ENCODE measurements around the gene CT47A1.
A peak's percentile ranks its signal among the peaks of the same experiment; 100 is the strongest.
"Not testable (repeated sequence)": the region's sequence is repeated elsewhere in the genome, so short reads cannot be mapped to it uniquely, and the experiment has no call there.

Gene CT47A1

GRCh38 chrX:120985660-120986059, at the start of gene CT47A1:
TSS of gene CT47A1 (minus strand) at chrX:120985760. CDS start at chrX:120985529, 231 bp downstream.
- not testable (repeated sequence) for DNase-seq (ENCODE audit: low spot score)

GRCh38 chrX:121032531-121032930, 47.0 kb upstream of the CT47A1 start:
- DNase-seq (ENCODE audit: low spot score) = no peak

- no peak for DNase-seq (ENCODE audit: low spot score)
Measured at GRCh38 chrX:121030083-121030482, 44.5 kb upstream of the CT47A1 start.

GRCh38 chrX:121028419-121028818, 42.9 kb upstream of the CT47A1 start:
- no peak for DNase-seq (ENCODE audit: low spot score)

- no peak for DNase-seq (ENCODE audit: low spot score)
Measured at GRCh38 chrX:121014826-121015225, 29.3 kb upstream of the CT47A1 start.

- no peak for DNase-seq (ENCODE audit: low spot score)
Measured at GRCh38 chrX:121013897-121014455, 28.4 kb upstream of the CT47A1 start.

GRCh38 chrX:121011254-121011653, 25.7 kb upstream of the CT47A1 start:
- DNase-seq (ENCODE audit: low spot score) = no peak

GRCh38 chrX:121010218-121010617, 24.7 kb upstream of the CT47A1 start:
- DNase-seq (ENCODE audit: low spot score) = peak; percentile 44

GRCh38 chrX:121009764-121010163, 24.2 kb upstream of the CT47A1 start:
- no peak for DNase-seq (ENCODE audit: low spot score)

GRCh38 chrX:121008920-121009319, 23.4 kb upstream of the CT47A1 start:
- no peak for DNase-seq (ENCODE audit: low spot score)

- DNase-seq (ENCODE audit: low spot score) = no peak
Measured at GRCh38 chrX:121000589-121000988, 15.0 kb upstream of the CT47A1 start.

- no peak for DNase-seq (ENCODE audit: low spot score)
Measured at GRCh38 chrX:120999413-120999812, 13.9 kb upstream of the CT47A1 start.

GRCh38 chrX:120956500-120956899, 29.1 kb downstream of the CT47A1 start, which contains the start of gene CT47A7:
TSS of gene CT47A7 (minus strand) at chrX:120956600. CDS start at chrX:120956345, 255 bp downstream.
- DNase-seq (ENCODE audit: low spot score) = not testable (repeated sequence)
